Measurements from ENCODE around the gene CIRBP. TPM values are rescaled to one million over a fixed set of nuclear protein-coding genes. Genes with fewer than 3 reads are reported as not detected.
A peak's percentile ranks its signal among the peaks of the same experiment; 100 is the strongest.

The CIRBP gene
- total RNA-seq, 1 experiment from 2014 or later: 115 TPM

DNA sequence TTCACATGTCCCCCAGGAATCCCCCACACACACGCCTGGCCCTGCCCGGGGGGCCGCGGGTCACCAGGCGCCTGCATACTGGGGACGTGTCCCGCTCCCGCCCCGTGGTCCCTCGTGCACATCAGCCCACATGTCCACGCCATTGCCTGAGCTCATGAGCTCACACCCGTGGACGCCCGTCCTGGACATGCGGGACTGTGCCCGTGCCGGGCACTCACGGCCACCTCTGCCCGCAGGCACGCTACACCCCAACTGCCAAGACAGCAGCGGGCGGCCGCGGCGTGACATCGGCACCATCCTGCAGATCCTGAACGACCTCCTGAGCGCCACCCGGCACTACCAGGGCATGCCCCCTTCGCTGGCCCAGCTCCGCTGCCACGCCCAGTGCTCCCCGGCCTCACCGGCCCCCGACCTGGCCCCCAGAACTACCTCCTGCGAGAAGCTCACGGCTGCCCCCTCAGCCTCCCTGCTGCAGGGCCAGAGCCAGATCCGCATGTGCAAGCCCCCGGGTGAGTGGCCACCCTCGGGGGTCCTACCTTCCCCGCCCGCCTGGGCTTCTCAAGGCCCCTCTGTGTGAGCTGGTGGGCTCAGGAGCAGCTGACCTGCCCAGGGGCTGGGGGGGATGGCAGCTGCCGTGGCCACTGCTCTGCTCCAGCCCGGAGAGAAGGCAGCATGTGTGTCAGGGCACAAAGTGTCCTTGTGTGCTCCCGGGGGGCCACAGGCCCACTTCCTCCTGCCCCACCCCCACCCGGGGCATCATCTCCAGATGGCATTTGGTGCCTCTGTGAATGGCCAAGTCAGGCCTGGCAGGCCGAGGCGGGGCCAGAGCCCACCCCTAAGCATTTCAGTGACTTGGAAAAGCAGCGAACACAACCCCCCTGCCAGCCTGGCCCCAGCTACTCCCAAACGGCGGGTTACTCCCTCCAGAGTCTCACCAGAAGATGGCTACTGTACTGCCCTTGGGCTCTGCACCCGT lies 13.7 kb upstream of the CIRBP start:
- no peak for DNase-seq (ENCODE audit: low read depth)

GRCh38 chr19:1256646-1257474 lies 12.3 kb upstream of the CIRBP start:
- DNase-seq (ENCODE audit: low read depth): no peak

DNA sequence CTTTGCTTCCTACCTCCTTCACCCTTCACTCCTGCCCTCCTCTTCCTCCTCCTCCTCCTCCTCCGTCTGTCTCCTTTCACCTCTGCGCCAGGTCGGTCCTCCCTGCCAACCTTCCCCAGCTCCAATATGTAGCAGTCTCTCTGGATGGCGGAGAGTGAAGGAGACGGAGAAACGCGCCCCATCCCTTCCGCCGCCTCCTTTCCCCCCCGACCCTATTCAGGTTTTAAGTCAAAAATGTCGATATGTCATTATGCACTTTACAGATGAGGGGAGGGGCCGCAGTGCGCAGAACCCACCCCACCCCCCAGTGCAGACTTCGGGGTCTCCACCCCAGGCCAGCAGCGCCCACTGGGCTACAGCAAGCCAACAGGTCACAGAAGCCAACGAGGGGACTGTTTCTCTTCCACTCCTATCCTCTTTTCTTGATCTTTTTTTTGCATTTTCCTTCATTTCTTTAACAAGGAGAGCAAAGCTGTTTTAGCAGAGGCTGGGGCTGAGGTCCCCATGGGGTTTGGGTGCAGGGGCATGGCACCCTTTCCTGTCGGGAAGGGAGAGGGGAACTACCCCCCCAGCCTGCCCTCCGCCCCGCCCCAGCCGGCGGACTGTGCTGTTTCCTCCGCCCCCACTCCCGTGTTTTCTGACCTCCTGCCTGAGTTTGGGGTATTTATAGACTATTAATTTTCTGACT lies 11.5 kb upstream of the CIRBP start:
- DNase-seq (ENCODE audit: low read depth): no peak

- DNase-seq (ENCODE audit: low read depth): no peak
Observed at GRCh38 chr19:1258163-1258492, 11.0 kb upstream of the CIRBP start.

DNA sequence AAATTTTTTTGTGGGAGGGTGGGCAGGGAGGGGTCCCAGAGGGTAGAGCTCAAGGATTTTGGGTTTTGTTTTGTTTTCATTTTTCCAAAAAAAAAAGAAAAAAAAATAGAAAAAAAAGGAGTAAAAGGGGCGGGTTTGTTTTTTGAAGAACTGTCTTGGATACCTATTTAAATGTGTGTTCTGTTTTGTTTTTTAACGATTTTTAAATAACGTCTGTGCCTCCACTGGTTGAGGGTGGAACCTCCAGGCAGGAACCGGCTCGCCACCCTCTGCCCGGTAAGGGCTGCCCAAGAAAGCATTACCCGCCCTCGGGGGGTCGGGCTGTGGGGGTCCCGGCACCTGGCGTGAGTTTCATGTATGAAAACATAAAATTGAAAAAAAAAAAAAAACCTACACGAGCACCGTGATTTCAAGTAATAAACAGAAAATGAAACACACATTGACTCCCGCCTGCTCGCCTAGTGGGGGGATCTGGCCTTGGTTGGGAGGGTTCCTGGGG lies 10.4 kb upstream of the CIRBP start:
- no peak for DNase-seq (ENCODE audit: low read depth)

- DNase-seq (ENCODE audit: low read depth): peak; percentile 85
Observed at GRCh38 chr19:1259206-1259875, 9.8 kb upstream of the CIRBP start.

GRCh38 chr19:1259876-1260748 lies 9.0 kb upstream of the CIRBP start:
- peak; percentile 69 for DNase-seq (ENCODE audit: low read depth)

GRCh38 chr19:1260749-1261537 lies 8.2 kb upstream of the CIRBP start:
- DNase-seq (ENCODE audit: low read depth): peak; percentile 94

DNA sequence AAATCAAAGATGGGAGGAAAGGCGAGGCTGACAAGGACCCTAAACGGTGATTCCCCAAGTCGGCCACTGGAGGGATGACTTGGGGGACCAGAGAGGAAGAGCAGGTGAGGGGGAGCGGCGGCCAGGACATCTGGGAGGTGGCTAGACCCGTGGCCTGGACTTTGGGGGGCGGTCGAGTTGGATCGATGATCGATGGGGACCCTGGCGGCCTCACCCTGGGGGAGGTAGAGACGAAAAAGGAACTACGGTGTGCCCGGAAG lies 7.7 kb upstream of the CIRBP start:
- peak; percentile 60 for DNase-seq (ENCODE audit: low read depth)

- DNase-seq (ENCODE audit: low read depth): peak; percentile 78
Observed at GRCh38 chr19:1261798-1262622, 7.1 kb upstream of the CIRBP start.

DNA sequence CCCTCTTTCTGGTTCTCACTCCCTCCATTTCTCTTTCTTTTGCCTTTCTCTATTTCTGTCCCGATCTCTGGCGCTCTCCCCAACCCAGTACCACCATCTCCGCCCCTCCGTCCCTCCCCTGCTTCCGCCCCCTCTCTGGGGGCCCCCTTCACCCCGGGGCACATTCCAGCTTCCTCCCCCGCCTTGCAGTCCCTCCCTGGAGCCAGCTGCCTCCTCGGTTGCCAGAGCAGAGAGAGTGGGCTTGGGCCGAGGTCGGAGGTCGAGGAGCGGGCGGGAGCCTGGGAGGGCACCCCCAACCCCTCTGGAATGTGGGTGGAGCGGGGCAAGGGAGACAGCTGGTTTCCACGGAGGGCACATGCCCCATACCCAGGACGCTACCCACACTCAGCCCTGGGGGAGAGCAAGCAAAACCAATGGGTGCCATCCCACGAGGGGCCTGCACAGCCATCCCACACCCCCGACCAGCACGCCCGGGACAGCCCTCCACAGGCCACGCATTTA lies 6.5 kb upstream of the CIRBP start:
- DNase-seq (ENCODE audit: low read depth): no peak

DNA sequence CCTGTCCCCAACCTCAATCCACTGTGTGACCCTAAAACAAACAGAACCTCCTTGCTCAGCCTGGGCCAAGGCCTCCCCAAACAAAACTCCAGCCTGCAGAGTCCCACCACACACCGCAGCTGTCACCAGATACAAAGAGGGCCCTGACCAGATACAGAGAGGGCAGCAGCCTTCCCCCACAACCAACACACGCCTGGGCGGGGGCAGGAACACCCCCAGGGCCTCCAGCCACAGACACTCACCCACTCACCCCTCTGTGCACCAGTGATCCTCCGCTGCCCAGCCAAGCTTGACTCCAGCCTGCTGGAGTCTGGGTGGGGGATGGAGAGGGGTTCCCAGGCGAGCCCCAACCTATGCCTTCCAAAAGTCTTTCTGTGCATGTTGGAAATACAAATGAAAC lies 5.9 kb upstream of the CIRBP start:
- DNase-seq (ENCODE audit: low read depth): no peak

DNA sequence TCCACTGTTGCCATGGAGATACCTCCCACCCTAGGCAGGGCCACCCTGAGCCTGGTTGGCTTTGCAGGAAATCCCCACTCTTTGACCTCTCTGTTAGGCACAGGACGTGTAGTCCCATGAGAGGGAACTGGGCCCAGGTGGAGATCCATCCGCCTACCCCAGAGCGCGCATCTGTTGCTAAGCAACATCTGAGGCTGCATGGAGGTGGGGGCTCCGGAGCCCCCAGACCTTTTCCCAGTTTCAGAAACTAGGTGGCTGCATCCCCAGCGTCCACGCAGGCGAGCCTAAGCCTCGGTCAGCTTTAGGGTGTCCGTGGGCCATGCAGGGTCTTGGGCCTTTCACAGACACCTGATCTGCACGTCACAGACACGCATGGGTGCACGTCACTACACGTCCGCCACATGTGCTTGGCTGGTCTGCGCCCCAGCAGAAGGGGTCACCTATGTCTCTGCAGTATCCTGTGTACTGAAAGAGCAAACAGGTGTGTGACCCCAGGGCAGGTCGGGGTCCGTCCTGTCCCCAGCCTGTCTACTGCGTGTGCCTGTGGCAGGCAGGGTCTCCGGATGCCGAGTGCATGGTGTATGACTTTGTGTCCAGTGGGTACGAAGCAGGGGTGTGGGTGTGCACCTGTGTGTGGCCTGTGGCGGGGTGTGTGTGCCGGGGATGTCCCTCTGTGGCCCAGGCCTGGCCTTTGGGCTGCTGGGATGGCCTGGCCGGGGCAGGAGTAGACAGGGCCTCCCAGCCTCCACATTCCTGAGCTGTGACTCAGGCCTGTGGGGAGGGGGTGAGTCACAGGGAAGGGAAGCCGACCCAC lies 4.1 kb upstream of the CIRBP start:
- peak; percentile 95 for DNase-seq (ENCODE audit: low read depth)

DNA sequence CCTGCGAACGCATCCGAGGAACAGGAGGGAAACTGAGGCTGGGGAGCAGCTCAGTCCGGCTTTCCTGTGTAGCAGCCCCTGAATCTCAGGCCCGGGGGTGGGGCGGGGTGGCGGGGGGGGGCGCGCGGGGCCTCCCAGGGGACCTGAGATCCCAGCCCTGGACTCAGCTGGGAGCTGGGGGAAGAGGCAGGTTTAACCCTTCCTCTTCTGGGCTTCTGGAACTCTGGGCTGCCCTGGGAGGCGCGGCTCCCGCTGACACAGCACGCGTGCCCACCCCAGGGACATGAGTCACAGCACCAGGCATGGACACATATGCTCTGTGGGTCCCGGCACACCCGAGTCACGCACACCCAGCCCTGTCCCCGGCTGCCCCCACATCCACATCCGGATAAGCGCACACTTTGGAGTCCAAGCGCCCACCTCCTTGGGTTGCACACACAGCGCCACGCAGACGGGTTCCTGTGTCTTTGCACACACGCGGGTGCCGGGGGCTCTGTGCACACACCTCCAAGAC lies 3.5 kb upstream of the CIRBP start:
- peak; percentile 88 for DNase-seq (ENCODE audit: low read depth)

DNA sequence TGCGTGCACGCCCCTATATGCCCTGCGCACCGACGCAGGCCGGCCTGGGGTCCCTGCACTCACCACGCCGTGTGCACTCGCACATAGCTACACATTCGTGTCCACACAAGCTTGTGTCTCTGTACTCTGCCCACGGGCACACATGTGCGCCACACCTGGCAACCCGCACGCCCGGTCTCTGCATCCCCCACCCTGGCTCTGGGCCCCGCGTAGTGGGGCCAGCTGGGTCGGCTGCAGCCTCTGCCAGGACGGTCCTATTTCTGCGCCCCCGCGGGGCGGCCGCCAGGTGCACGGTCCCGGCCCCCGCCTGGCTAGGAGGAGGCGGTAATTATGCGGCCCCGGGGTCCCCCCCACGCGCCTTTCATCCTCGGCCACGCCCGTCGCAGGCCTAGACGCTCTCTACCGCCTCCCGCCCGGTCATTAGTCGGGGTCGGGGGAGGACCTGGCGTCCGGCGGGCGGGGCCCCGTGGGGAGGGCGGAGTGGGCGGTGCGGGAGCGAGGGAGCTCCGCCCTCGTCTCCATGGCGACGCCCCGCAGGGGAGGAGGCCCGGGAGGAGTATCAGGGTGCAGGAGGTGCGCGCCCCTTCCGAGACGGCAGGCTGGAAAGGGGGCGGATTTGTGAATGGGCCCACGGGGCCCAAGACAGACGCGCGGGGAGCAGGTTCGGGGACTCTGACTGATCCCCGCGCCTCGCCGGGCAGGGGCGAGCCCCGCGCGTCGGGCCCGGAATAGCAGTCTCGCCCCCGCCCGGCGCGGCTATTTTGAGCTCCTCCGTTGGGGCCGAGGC lies 2.8 kb upstream of the CIRBP start:
- DNase-seq (ENCODE audit: low read depth): peak; percentile 89

DNA sequence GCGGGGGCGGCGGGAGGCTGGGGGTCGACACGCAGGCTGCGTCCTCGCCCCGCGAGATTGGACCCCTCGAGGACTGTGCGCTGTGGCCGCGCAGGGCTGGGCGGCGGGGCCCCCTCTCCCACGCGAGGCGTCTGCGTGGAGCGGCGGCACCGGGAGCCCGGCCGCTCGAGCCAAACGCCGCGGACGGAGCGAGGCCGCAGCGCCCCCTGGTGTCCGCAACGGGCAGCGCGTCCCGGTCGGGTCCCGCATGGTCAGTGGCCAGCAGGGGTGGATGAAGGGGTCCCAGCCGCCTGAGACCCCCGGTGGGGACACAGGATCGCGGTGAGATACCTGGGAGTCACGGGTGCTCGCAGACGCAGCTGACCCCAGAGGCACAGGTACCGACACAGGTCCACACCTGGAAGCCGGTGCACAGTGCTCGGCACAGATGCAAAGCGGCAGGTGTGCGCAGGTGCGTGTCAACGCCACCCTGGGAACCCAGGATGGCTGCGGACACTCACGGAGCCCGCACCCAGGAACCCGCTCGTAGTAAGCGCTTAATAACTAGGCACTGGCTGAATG lies 2.1 kb upstream of the CIRBP start:
- peak; percentile 51 for DNase-seq (ENCODE audit: low read depth)
